GM18861 (cell line): ENCODE measurements around the gene ADIPOR2.

Experiments used
- ATAC-seq: cut with Tn5 transposase; IDR thresholded peaks from one replicate; pipeline ENCODE4 v1.9.1; 2021; ENCODE audit not compliant: unreplicated experiment

Gene ADIPOR2

DNA sequence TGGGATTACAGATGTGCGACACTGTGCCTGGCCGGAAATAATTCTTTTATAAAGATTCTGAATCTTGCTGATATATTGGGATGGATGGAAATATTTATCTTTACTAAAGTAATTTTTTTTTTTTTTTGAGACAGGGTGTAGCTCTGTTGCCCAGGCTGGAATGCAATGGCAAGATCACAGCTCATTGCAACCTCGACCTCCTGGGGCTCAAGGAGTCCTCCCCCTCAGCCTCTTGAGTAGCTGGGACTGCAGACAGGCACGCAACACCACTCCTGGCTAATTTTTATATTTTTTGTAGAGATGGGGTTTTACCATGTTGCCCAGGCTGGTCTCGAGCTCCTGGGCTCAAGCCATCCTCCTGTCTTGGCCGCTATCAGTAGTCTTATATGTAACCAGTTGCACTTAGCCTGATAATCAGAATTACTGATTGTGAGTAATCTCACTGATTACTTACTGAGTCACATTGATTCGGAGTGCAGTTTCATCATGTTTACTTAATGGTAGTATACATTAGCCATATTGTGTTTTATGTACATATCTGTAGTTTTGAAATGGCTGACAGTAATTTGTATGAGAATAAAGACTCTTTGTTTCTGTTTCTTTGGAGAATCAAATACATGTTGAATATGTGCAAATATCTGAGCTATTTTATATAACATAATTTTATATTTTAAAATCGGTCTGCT, 79.1 kb downstream of the ADIPOR2 start:
- ATAC-seq, result no peak

DNA sequence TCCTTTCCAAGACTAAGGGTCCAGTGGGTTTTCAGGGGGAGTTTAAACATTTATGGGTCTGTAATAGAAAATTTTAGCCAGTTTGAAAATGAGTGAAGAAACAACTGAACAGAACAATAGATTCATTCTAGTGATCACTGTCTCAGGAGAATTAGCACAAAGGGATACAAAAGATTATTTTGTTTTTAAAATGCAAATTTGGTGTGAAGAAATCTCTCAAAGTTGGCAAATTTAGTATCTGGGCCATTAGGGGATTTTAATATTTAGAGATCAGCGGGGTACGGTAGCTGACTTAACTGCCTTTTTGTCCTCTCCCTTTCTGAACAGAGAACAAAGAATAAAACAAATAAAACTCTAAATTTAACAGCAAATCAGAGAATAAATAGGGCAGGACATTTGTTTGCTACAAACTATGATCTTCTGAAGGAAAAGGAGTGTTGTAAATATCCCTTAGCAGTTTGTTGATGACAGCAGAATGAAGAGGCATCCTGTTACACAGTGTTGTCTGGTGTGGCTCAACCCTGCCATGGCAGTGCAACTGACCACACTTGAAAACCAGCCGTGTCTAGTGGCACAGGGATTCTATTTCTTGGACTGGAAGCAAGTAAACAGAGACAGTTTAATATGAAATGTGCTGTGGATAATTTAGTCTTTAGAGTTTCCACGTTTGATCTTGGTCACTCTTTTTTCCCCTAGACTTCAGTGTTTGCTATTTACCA, 83.2 kb downstream of the ADIPOR2 start:
- ATAC-seq, result no peak

- no peak for ATAC-seq
Measured at GRCh38 chr12:1776170-1776921, 85.5 kb downstream of the ADIPOR2 start.

DNA sequence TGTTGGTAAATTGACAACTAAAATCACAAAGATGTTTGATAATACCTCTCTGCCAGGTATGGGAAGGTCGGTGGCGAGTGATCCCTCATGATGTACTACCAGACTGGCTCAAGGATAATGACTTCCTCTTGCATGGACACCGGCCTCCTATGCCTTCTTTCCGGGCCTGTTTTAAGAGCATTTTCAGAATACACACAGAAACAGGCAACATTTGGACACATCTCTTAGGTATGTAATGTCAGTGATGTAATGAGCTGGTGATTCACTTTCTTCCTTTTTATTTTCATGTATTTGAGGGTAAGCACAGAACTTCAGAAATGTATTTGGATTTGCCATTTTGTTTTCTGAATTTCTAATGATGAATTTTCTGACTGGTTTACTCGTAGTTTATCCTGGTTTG, 86.9 kb downstream of the ADIPOR2 start:
- no peak for ATAC-seq

DNA sequence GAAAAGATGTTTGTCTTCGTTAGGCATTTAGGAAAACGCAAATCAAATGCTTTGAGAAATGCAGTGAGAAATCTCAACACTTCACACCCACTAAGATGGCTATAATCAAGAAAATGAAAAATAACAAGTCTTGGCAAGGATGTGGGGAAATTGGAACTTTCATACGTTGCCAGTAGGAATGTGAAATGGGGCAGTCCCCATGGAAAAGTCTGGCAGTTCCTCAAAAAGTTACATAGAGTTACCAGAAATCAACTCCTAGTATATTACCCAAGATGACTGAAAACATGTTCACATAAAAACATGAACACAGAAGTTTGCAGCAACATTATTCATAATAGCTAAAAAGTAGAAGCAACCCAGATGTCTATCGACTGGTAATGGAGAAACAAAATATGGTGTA, 88.0 kb downstream of the ADIPOR2 start:
- ATAC-seq, result no peak

DNA sequence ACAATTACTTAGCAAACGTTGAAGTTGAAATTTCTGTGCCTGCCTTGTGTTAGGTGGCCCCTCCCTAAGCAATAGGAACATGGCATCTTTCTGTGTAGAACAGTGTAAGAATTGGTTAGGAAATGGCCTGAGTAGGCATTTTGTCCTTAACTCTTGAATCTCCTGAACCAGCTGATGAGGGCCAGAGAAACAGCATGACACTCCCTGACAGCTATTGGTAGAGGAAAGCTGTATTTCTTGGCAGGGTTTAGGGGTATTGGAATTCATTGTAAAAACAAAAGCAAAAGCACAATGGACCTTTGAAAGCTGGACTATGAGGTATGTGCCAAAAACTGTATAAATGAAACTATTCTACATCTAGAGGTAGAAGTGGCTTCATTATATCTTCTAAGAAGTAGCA, 88.9 kb downstream of the ADIPOR2 start:
- no peak for ATAC-seq

GRCh38 chr12:1781772-1782171, 90.9 kb downstream of the ADIPOR2 start:
- no peak for ATAC-seq

- ATAC-seq, result no peak
Measured at GRCh38 chr12:1782215-1782614, 91.3 kb downstream of the ADIPOR2 start.

DNA sequence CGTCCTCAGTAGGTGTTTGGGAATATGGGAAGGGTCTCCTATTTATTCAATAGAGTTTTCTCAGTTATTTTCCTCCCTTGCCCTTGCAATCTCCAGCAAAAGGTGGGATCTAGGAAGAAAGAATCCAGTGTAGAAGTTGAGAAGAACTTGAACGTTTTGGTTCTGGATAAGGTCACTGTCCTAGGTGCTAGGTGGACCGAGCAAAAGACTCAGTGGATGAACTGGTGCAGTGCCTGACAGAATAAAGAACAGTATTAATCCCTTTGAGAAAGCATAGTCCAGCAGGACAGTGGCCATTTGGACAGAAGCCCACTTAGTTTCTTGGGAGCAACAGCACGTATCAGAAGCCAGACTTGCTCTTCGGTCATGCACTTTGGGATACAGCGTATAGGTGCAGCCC, 96.8 kb downstream of the ADIPOR2 start:
- no peak for ATAC-seq

DNA sequence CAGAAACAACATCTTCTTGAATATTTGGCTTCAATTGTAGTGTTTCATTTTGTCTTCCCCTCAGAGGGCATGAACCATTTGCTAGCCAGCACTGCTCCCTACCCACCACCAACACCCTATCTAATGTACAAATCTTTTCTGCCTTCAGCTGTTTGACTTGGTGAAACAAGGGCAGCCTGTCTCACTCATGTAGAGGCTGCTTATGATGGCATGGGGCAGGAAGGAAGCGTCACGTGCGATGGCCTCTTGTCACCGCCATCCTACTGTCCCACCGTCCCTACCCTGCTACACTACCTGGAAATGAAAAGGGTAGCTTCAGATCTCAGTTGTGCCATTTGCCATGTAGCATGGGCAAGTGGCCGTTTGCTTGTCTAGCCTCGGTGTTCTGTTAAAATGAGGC, 99.6 kb downstream of the ADIPOR2 start:
- ATAC-seq, result no peak

- no peak for ATAC-seq
Measured at GRCh38 chr12:1791104-1791841, 100.4 kb downstream of the ADIPOR2 start.

- no peak for ATAC-seq
Measured at GRCh38 chr12:1792406-1792805, 101.5 kb downstream of the ADIPOR2 start.

DNA sequence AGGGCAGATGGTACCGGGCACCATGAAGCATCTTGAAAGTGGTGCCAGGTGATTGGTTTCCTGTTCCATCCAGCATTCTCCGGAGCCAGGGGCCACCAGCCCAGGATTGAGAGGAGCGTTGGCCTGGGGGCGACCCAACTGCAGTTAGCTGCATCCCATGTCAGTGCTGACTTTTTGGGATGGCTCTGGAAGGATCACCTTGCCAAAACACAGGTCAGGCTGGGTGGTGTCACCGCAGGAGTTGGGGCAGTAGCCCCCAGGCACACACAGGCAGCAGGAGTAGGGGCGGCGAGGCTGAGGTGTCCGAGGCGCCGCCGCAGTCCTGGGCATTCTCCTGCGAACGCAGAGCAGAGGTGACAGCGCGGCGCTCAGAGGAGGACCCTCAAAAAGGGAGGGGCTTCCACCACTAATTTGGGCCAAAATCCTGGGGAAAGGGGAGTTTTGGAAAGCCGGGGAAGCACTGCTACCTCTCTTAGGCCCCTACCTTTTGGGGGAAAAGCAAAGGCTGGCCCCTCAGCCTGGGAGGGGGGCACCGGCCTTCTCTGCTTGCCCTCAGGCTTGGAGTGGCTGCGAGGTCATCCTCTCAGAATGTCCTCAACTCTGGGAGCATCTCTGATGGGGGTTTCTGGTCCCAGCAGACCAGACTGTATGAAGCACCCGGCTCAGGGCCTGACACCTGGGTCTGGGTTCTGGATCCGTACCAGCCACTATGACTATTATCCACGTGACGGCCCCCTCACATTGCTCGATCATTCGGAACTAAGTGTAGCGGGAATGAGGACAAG, 102.7 kb downstream of the ADIPOR2 start:
- ATAC-seq, result no peak

DNA sequence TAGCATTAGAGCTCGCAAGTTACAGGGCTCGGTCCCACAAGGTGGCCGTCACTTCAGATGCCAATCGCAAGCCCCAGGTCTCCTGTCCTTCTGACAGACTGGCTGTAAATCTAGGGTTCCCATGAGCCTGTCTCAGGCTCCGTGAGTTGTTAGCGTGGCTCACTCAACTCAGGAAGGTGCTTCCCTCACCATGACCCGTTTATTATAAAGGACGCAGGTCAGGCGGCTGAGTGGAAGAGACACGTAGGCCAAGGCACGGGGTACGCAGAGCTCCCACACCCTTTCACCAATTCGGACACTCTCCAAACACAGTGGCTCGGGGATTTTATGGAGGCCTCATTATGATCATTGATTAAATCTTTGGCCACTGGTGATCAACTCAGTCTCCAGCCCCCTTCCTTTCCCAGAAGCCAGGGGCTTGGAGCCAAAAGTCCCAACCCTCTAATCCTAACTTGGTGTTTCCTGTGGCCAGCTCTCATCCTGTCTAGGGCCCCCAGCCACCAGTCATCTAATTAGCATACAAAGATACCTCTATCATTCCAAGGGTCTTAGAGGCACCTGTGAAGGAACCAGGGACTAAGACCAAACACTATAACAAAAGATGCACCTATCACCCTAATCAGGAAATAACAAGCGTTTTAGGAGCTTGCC, 103.7 kb downstream of the ADIPOR2 start:
- no peak for ATAC-seq

GRCh38 chr12:1795221-1795784, 104.4 kb downstream of the ADIPOR2 start:
- ATAC-seq, result no peak

DNA sequence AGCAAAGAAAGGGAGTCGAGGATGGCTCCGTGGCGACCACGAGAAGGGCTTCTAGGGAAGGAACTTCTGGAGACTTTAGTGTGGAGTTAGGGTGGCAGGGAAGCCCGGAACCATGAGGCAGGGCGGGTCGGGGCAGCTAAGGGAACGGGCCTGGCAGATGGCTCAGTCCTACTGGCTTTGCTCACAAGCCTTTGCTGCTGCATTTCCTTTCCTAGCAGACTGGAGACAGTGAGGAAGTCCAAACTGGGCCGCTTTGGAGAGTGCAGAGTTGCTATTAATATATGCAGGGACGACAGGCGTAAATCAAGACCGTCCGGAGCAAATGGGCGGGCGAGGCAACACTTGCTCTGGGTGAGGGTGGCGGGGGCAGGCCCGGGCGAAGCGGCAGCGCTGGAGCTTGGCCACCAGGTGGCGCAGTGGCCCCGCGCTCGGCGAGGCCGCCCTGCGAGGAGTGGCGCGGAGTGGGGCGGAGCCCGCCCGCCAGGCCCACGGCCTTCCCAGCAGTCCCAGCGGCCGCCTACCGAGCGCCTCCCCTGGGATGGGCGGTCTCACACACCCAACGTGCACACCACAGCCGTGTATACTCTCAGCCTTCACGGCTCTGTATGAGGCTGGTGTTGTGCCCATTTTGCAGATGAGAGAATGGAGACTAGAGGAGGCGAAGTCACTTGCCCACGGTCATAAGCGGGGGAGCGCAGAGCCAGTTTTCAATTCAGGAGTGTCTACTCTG, 105.1 kb downstream of the ADIPOR2 start:
- peak; percentile 74 for ATAC-seq

DNA sequence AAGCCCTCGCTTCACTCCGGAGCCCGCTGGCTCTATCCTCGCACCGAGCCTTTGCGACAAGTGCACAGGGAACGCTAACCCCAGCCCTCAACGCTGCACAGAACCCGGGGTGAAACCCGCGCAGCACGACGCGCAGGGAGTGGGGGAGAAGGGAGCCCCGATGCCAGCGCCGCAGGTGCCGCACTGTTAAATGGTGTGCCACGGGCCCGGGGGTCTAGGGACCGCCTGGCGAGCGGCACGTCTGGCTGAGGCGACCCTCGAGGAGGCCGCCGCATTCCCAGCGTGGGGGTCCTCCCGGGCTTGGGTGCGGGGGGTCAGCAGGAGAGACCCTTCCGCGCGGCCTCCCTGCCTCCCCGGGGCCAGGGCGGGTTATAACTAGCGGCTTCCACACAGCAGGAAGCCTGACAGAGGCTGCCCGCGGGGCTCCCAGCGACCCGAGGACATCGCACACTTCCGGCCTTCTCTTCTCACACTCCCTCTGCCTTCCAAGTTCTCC, 105.7 kb downstream of the ADIPOR2 start:
- ATAC-seq, result peak; percentile 10

- no peak for ATAC-seq
Measured at GRCh38 chr12:1797011-1797901, 106.4 kb downstream of the ADIPOR2 start.
